NCI-H82 treated with DMSO at 0.1 percent for 48 hours (cell line): ENCODE results near the gene GRM7.

Experiments used
- DNase-seq: peaks from one replicate; lab custom pipeline; 2025; ENCODE audit not compliant: unreplicated experiment; lab: John Stamatoyannopoulos, UW

The GRM7 gene

DNA sequence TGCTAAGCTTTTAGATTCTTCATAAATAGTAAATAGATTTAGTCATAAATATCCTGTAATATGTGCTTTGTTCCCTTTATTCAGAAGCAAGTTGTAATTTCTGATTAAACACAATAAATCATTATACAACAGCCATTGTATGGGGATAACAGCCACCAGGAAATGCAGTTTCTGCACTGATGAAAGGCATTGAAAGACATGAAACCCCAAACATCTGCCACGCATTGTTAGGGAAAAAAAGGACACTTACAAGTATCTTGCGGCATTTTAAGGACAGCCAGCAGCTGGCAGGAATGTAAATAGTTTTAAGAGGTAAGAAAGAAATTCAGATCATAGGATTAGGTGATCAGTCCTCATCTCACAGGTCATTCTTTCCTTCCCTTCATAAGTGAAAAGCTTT, 839.6 kb downstream of the GRM7 start:
- no peak for DNase-seq

DNA sequence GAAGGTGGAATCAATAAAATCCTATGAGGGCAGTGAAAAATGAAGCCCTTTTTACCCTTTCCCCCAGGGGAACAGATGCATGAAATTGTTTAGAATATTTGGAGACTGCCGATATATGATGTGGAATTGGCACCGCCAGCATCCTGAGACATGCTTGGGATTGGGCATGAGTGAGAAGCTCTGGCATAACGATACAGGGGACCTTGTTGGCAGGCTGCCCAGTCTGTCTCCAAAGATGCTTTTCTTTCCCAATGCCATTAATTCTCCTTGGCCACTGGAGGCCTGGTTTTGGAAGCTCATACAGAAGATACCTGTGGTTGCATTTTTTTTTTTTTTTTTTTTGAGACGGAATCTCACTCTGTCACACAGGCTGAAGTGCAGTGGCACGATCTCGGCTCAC, 840.1 kb downstream of the GRM7 start:
- no peak for DNase-seq

DNA sequence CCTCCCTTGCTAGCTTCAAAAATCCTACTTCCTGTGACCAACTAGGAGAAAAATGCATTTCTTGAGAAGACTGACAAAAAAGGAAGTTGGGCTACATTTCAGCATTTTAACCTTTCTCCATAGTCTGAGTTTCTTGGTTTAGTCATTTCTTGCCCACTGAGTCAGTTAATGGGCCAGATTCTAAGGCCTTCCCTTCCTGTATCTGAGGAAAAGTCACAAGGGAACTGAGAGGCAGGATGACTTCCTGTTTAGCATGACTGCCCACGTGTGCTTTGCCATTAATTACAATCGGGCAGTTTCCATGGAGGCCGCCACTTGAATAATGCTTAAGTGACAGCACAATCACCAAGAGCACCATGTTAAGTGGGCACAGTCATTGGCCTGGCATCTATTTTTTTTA, 846.3 kb downstream of the GRM7 start:
- DNase-seq: no peak

DNA sequence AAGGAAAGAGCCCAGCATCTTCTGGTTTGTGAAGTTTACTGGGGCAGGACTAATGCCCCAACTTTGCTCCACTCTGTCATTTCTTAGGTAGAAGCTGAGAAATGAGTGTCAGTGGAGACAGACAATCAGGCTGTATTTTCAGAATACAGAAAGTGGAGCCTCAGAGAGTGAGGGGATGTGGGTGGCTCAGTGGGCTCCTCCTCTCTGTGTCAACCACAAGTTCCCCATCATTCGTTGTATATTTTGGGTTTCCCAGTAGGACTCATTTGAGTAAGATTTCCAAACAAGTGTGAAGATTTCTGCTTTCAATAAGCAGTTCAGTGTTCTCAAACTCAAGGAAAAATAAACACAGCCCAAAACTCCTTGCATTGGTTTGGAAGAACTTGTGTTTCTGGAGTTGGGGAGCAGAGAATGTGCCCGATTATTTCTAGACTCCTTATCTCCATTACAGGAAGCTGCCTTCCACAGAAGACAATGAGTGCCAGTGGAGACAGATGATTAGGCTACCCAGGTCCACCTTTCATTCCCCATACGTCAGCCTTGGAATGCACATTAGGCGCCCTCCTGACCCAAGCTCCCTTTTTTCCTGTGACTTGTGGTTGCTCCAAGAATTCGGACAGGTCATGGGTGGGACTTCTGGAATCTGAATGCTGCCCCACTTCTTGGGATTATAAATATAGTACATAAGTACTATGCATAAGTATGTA, 848.6 kb downstream of the GRM7 start:
- DNase-seq: no peak

DNA sequence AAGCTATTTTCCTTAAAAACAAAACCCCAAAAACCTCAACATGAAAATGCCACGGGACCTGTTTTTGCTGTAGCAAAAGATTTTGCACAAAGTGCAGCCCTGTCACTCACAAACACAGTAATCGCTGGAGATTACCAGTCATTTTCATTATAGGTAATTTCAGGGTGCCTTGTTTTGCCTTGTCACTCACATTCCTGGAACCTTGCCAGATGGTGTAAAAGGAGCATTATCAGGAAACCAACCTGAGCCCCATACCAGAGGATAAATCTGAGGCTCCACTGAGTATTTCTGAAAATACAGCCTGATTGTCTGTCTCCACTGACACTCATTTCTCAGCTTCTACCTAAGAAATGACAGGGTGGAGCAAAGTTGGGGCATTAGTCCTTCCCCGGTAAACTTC, 849.4 kb downstream of the GRM7 start:
- no peak for DNase-seq

DNA sequence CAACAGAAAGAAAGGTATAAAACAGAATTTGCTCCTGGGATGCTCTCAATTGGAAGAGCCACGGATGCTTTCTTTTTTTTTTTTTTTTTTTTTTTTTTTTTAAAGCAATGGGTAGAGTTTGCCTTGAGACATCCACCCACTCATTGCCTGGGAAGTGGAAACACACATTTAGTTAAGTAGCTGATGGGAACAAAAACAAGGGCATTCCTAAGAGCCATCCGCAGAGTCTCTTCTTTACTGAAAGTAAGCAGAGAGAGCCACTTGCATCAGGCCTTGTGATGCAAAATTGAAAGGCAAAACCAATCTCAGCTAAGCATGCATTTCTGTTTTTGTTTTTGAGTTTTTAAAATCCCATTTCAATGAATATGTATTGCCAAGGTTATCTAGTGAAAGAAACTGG, 852.8 kb downstream of the GRM7 start:
- no peak for DNase-seq

DNA sequence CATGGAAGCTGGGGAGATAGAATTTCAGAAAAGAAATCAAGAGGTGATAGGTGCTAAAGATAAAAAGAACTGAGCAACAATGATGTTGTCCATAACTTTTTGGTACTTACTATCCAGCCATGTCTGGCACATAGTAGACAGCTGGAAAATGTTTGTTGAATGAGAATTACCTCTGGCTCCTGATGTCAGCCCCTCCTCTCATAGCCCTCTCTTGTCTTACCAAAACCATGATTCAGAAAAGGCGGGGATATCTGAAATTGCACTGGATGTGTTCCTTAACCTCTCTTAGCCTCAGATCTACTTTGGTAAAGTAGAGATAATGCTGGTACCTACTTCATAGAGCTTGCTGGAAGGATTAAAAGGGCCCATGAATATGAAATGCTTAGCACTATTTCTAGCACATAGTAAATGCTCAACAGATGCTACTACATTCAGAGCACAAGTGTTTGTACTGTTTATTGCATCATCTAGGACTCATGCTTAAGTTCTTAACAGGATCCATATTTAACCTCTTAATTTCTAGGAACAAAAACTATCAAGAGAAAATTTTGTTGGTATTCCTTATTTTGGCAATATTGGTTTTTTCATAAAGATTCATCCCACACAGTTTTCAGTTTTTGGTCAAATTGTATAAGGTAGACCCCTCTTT, 859.9 kb downstream of the GRM7 start:
- DNase-seq: no peak

DNA sequence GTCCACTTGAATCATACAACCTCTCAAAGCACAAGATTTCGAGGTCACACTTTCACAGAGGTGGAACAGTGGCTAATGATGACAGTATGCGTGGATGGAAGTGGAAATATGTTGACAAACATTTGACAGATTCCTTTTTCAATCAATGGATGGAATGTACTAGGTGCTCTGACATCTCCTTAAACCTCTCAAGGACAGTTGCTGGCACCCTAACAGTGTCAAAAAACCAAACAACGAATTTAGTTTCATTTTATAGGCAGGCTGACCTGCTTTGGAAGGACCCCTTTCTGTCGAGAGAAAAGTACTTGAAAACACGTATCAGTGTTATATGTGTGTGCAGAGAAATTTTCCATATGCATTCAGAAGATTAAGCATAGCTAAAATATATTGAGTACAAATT, 861.0 kb downstream of the GRM7 start:
- no peak for DNase-seq

DNA sequence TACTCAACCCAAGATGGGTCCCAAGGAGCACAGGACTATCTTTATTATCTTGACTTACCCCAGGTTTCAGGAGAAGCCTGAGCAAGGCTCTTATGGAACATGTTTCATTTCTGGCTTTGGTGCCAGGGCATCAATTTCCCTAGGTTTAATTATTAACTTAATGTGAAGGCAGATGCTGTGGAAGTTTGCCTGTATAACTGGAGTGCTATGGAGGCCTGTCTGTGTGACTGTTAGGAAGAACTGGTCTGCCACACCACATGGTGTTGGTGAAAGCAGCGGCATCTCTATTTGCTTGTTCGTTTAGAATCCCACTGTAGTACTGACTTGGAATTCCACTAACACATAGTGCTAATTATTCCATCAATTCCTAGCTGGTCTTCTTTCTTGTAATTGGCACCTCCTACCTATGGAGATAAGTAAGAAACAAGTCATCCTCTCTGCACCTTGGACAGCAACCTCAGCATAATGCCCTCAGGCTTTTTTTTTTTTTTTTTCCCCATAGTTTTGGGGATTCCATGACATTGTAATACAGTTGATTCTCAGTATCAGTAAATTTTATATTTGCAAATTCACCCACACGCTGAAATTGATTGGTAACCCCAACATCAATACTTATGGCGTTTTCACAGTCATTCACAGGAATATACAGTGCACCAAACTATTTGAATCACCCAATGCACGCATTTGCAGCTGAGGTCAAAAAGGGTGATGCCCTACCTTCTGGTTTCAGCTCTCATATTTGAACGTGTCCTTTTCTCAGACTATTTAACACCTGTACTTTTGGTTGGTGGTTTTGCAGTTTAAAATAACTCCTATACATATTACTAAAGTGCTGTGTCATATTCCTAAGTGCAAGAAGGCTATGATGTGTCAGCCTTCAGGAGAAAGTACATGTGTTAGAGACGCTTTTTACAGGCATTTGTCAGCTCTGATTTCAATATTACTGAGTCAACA, 867.9 kb downstream of the GRM7 start:
- DNase-seq: no peak

DNA sequence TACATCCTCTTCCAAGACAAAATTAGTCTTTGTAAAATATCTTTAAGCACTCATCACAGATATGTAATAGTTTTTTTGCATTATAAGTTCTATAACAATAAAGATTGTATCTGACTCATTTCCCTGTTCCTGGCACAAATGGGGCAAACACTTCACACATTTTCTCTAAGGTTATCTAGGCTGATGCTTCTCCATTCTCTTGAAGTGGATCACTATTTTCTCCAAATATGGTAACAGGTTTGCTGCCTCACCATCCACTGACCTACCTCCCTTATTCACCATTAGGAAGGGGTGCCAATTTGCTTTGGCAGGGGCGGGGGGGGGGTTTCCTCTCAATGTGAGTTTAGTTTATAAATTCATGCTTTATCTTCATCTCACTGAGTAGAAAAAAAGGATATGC, 873.0 kb downstream of the GRM7 start:
- no peak for DNase-seq

DNA sequence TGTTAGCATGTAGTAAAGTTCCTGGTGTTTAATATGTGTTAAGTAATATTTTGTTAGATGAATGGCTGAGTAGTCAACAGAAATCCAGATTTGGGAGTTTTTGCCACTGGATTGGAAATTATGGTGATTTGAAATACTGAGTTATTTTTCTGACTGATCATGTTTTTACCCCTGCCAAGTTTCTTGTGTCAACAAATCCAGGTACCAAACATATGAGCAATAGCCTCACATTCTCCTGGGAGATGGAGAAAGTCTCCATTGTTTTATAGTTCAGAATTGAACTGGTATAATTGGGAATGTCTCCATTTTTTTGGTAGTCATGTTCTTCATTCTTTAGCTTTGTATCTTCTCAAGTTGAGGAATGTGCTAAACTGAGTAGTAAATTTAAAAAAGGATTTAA, 873.5 kb downstream of the GRM7 start:
- DNase-seq: no peak

DNA sequence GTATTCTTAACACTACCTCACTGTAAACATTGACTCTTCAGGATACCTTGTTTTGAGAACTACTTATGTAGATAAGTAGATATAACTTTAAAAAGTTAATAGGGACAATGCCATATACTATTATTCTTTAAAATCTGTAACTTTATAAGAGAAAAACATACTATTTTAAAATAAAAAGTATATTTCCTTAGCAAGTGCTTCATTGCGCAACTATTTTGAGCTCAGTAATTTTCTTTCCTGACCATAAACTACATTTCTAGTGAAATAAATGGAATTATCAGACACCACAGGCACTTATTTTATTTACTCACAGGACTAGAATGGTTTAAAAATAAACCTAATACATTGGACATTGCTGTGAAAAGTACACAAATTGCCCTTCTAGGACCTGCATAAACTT, 876.3 kb downstream of the GRM7 start:
- DNase-seq: no peak

DNA sequence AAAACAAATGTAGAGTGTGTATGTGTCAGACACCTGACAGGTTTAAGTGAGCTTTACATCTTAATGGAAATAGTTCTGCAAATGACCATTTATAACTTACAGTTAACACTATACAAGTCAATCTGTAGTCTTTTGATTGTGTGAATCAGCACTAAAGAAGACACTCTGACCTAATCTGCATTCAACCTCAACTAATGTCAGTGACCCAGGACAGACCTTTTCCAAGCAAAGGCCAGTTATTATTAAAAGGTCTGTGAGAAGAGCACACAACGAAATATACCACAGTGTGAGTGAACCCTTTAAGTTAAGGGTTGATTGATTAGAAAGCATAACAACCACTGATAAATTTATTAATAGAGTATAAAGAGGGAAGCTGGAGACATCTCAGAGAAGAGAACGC, 878.8 kb downstream of the GRM7 start:
- DNase-seq: no peak

DNA sequence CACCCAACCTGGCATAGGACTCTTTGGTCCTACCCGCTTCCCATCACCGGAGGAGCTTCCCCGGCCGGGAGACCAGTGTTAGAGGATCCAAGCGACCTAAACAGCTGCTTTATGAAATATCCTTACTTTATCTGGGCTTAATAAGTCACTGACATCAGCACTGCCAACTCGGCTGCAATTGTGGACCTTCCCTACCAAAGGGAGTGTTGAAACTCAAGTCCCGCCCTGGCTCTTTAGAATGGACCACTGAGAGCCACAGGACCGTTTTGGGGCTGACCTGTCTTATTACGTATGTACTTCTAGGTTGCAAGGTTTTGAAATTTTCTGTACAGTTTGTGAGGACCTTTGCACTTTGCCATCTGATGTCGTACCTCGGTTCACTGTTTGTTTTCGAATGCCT, 879.5 kb downstream of the GRM7 start:
- DNase-seq: no peak

DNA sequence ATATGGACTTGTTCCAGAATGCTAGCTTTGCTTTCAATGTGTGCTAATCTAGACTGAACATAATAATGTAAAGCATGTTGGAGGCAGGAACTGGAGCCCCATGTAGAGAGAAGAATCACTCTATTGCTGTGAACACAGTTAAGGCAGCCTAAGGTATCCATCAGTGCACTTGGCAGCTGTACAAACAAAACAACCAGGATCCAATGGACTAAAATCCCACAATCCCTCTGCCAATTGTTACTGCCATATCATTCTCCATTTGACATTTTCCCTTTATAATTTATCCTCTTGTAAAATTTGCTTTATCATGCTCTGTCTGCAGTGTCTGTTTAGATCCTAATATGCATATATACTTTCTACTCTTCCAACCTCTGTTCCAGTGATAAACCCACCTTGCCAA, 883.9 kb downstream of the GRM7 start:
- no peak for DNase-seq

DNA sequence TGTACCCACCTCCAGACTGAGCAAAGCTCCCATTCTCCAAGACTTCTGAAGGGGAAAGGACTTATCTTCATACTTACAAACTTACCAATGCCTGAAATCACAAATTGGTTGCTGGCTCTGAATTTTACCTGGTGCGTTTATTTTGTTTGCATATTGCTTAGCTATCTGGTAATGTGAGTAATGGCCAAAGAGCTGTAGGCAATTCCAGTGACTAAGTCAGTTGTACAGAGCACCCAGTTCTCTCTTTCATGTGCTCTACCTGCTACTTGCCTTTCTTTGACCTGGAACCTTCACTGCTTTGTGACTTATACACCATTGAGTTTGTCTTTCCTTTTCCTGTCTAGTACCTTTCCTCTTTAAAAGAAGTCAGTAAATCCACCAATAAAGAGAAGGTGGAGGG, 884.8 kb downstream of the GRM7 start:
- DNase-seq: no peak

DNA sequence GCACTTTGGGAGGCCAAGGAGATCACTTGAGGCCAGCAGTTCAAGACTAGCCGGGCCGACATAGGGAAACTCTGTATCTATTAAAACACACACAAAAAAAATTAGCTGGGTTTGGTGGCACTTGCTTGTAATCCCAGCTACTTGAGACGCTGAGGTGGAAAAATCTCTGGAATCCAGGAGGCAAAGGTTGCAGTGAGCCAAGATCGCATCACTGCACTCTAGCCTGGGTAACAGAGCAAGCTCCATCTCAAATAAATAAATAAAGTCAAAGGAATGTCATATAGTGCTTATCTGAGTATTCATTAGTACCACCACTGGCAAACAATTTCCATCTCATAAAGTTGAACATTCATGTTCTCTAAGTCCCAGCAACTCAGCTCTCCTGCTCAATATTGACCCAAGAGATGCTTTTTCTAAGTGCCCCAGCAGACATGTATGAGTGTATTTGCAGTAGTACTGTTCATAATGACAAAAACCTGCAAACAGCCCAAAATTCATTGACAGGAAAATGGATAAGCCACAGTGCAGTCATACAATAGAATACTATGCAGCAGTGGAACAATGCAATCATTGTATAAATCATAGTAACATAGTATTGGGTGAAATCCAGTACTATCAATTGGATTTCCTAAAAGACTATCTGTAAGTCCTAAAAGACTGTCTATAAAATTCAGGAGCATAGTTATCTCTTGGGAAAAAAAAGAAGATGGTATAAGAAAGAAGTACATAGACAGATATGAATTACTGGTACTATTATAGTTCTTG, 889.2 kb downstream of the GRM7 start:
- no peak for DNase-seq

DNA sequence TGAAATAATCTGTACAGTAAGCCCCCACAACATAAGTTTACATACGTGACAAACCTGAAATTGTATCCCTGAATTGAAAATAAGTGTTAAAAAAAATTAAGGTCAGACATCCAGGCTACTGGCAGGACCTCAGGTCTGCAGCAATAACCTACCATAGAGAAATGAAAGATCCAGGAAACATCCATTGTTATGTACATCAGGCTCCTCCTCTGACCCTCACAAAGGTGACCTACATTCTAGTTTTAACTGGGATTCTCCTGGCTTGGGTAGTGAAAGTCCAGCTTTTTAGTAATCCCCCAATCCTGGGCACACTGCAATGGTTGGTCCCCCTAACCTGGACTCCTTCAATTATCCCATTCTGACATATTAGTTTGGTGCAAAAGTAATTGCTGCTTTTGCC, 891.1 kb downstream of the GRM7 start:
- DNase-seq: no peak

DNA sequence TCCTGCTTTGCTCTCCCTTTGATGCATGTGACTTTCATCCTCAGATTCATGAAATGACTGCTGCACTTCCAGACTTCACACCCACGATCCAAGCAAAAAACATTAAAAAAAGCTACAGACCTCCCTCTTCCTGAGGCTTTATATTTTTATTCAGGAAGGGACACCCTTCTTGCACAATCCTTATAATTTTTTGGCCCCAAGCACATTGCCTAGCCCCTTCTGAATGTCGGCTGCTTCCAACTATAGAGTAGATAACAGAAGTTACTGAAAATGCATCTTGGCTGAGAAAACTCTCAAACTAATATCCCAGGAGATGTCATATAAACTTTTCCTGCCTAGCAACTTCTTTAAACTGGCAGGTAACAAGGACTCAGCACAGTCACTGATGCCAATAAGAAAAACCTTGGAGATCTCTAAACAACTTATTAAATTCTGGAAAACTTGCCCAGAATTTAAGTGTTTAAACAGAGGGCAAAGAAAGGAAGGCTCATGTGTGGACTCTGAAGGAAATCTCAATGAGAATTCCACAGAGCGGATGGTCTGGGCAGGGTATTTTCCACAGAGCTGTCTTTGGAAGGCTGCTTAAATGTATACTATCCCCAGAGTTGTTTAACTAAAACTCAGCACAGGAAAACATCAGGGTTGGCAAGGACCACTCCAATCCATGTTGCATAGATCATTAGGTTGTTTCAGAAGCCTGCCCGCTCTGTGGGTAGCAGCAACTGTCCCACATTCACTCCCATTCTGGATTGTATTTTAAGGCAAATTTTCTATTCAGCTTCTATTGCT, 893.9 kb downstream of the GRM7 start:
- DNase-seq: no peak

DNA sequence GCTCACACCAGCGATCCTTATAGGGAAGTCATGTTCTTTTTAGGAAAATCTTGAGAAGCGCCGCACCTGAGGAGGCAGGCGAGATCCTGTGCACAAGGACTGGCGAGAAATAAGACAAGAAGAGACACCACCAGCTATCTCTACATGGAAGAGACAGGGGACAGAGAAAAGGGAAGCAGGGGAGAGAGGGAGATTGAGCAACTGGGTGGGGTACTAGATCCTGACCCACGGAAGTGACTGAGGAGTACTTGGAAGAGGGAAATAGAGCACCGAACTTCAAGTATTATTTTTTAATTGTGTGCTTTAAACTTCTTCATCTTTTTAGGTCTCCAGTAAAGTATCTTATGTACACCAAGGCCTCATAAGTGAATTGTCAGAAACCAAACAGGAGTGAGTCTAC, 898.7 kb downstream of the GRM7 start:
- DNase-seq: no peak
